Brain microvascular endothelial cell (primary cell): ENCODE results near the gene ABCC9.
"Not testable (repeated sequence)": the region's sequence is repeated elsewhere in the genome, so short reads cannot be mapped to it uniquely, and the experiment has no call there.

Experiments used
- DNase-seq: peaks from one replicate; pipeline ENCODE4 v3.0.0-alpha.2; 2020
- H3K27ac ChIP-seq: fragments of 250-450 bp; sonication (Bioruptor Pico); 2 replicates; pipeline ENCODE4 v1.5.1; 2020; ENCODE audit warnings: mild to moderate bottlenecking, moderate library complexity
- H3K27me3 ChIP-seq: fragments of 250-450 bp; sonication (Bioruptor Pico); replicated peaks from 2 replicates; pipeline ENCODE4 v1.5.1; 2020; ENCODE audit warnings: mild to moderate bottlenecking
- H3K36me3 ChIP-seq: fragments of 250-450 bp; sonication (Bioruptor Pico); replicated peaks from 2 replicates; pipeline ENCODE4 v1.5.1; 2020; ENCODE audit warnings: mild to moderate bottlenecking
- H3K4me3 ChIP-seq: 2 replicates; pipeline ENCODE4 v1.5.1; 2011; ENCODE audit warnings: low read depth, mild to moderate bottlenecking, control low read depth, low read length, moderate library complexity
- CTCF ChIP-seq: IDR thresholded peaks from 2 replicates; pipeline ENCODE4 v1.5.1; 2011; ENCODE audit warnings: low read depth, mild to moderate bottlenecking, moderate library complexity, low read length, control low read depth, inconsistent platforms; ENCODE audit errors: missing control alignments
- in situ Hi-C: cut with HindIII; loops from 2 replicates; pipeline ENCODE4 v1.10.0; 2017; ENCODE audit warnings: low sequenced_read_pairs, low pct_ligation_motif_present

ABCC9 gene

GRCh38 chr12:21938879-21939278 is 2.3 kb downstream of the ABCC9 start:
- Histone ChIP-seq H3K27ac (no peak overlapping the region), H3K27me3 (no peaks in the 10 kb centered on the region), H3K36me3 (no peaks in the 10 kb centered on the region), H3K4me3 (no peak overlapping the region)
- DNase-seq = no peak
- no peak for TF ChIP-seq CTCF
- in situ Hi-C loops = no loop called here

- in situ Hi-C loops = no loop called here
Measured at GRCh38 chr12:21934173-21934572, 7.1 kb downstream of the ABCC9 start.

DNA sequence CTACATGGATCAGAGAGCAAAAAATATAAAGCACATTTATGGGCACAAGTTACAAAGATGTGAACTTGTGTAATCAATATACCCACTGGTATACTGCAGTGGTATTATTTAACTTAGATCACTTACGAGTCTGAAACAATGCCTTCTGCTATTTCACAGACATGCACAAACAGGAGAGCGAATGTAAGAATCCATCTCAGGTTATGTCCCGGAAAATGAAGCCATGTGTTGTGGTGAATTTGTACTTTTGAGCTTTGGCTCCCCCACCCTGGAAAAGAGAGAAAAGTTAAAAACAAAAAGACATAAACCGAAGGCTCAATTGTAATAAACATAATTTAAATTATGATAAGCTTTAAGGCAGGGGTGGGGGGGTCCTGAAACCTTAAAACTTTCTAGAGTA is 7.6 kb downstream of the ABCC9 start:
- Histone ChIP-seq H3K27ac (no peak overlapping the region), H3K27me3 (no peaks in the 10 kb centered on the region), H3K4me3 (no peak overlapping the region), H3K36me3 (no peaks in the 10 kb centered on the region)
- in situ Hi-C loops = no loop called here
- TF ChIP-seq CTCF = no peak
- no peak for DNase-seq

More at GRCh38 chr12:21934173-21934572, 7.1 kb downstream of the ABCC9 start:
- Histone ChIP-seq H3K4me3 (no peak overlapping the region), H3K36me3 (no peaks in the 10 kb centered on the region), H3K27me3 (no peaks in the 10 kb centered on the region), H3K27ac (no peak overlapping the region)
- DNase-seq = no peak
- TF ChIP-seq CTCF = no peak

DNA sequence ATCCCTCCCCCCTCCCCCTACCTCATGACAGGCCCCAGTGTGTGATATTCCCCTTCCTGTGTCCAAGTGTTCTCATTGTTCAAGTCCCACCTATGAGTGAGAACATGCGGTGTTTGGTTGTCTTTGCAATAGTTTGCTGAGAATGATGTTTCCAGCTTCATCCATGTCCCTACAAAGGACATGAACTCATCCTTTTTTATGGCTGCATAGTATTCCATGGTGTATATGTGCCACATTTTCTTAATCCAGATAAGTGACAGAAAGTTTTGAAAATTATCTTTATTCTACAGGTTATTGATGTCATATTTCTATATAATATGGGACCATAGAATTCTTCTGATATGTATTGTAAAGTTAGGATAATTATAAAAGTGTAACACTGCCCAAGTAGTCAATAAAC is 11.3 kb downstream of the ABCC9 start:
- in situ Hi-C loops = not testable (repeated sequence)

DNA sequence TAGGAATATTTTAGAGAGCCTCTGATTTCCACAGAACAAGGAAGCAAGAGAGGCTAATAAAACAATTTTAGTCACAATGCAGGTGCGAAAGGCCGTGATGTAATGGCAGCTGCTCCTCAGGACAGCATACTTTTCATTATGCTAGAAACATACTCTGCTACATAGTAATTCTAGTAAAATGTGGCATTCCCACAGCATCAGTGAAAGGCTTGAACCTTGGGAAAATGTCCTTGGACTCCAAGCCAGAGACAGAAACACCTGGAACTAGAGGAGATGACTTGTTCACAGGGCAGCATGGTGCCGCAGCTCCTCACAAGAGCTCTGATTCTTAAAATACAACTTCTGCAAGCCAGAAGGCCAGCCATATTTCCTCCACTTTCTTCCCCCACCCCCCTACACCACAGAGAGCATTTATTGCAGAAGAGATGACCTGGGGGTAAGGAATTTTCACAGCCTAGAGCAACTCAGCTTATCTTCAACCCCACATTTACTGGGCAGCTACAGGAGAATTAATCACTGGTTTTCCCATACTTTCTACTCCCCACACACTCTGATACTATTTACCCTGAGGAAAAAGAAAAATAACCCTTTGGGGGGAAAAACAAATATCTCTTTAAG is 15.8 kb downstream of the ABCC9 start:
- no peaks in the 10 kb centered on the region for H3K36me3 ChIP-seq
- no peaks in the 10 kb centered on the region for H3K27me3 ChIP-seq
- no peak overlapping the region for H3K27ac ChIP-seq
- in situ Hi-C loops = no loop called here
- DNase-seq = peak; percentile 18
- H3K4me3 ChIP-seq = no peak overlapping the region
- no peak for TF ChIP-seq CTCF

More for the DNA sequence above, 11.3 kb downstream of the ABCC9 start:
- H3K36me3 ChIP-seq, DNase-seq, H3K4me3 ChIP-seq, H3K27me3 ChIP-seq, H3K27ac ChIP-seq: not testable (repeated sequence)

DNA sequence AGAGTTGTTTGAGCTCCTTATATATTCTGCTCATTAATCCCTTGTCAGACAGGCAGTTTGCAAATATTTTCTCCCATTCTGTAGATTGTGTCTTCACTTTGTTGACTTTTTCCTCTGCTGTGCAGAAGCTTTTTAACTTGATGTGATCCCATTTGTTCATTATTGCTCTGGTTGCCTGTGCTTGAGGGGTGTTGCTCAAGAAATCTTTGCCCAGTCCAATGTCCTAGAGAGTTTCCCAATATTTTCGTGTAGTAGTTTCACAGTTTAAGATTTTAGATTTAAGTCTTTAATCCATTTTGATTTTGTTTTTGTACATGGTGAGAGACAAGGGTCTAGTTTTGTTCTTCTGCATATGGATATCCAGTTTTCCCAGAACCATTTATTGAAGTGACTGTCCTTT is 19.8 kb downstream of the ABCC9 start:
- no peak overlapping the region for H3K27ac ChIP-seq
- H3K4me3 ChIP-seq = no peak overlapping the region
- in situ Hi-C loops = no loop called here
- TF ChIP-seq CTCF = no peak
- H3K27me3 ChIP-seq = no peaks in the 10 kb centered on the region
- H3K36me3 ChIP-seq = no peaks in the 10 kb centered on the region
- no peak for DNase-seq
